HepG2 (cell line): ENCODE measurements around the gene MYCBPAP. TPM values are rescaled to one million over a fixed set of nuclear protein-coding genes. Genes with fewer than 3 reads are reported as not detected.
A peak's percentile ranks its signal among the peaks of the same experiment; 100 is the strongest.

Source experiments
- FOXP4 ChIP-seq: sonication (generic); formaldehyde crosslinking; IDR thresholded peaks from 2 replicates; pipeline ENCODE4 v1.4.0; 2020; ENCODE audit warnings: missing genetic modification reagents
- GMEB2 ChIP-seq: IDR thresholded peaks from 2 replicates; pipeline ENCODE4 v1.6.1; 2016; ENCODE audit warnings: missing biosample characterization, missing genetic modification reagents, low read depth
- KAT8 ChIP-seq: IDR thresholded peaks from 2 replicates; pipeline ENCODE4 v1.6.1; 2016; ENCODE audit warnings: missing genetic modification reagents, missing compliant biosample characterization
- KDM5B ChIP-seq: sonication (generic); formaldehyde crosslinking; IDR thresholded peaks from 2 replicates; pipeline ENCODE4 v1.4.0; 2020; ENCODE audit warnings: missing genetic modification reagents, mild to moderate bottlenecking, borderline replicate concordance
- KLF13 ChIP-seq: sonication (generic); formaldehyde crosslinking; IDR thresholded peaks from 2 replicates; pipeline ENCODE4 v1.4.0; 2020; ENCODE audit warnings: mild to moderate bottlenecking, missing genetic modification reagents
- MATR3 ChIP-seq: sonication (generic); formaldehyde crosslinking; IDR thresholded peaks from 2 replicates; pipeline ENCODE4 v1.4.0; 2020; ENCODE audit warnings: missing genetic modification reagents
- MIER3 ChIP-seq: IDR thresholded peaks from 2 replicates; pipeline ENCODE4 v1.6.1; 2016; ENCODE audit warnings: missing compliant biosample characterization, borderline replicate concordance
- NKX3-1 ChIP-seq: sonication (generic); formaldehyde crosslinking; IDR thresholded peaks from 2 replicates; pipeline ENCODE4 v1.5.0; 2020; ENCODE audit warnings: missing genetic modification reagents
- PHF20 ChIP-seq: sonication (generic); formaldehyde crosslinking; IDR thresholded peaks from 2 replicates; pipeline ENCODE4 v1.5.0; 2020; ENCODE audit warnings: mild to moderate bottlenecking, missing genetic modification reagents
- SATB2 ChIP-seq: sonication (generic); formaldehyde crosslinking; IDR thresholded peaks from 2 replicates; pipeline ENCODE4 v1.5.0; 2020; ENCODE audit warnings: missing genetic modification reagents
- SKI ChIP-seq: fragments of 450-650 bp; IDR thresholded peaks from one replicate; pipeline ENCODE4 v1.6.1; 2018; ENCODE audit warnings: mild to moderate bottlenecking; ENCODE audit not compliant: partially characterized antibody
- SMARCE1 ChIP-seq: fragments of 450-650 bp; IDR thresholded peaks from 2 replicates; pipeline ENCODE4 v1.6.1; 2017; ENCODE audit warnings: borderline replicate concordance
- SMYD3 ChIP-seq: sonication (generic); formaldehyde crosslinking; IDR thresholded peaks from 2 replicates; pipeline ENCODE4 v1.8.1; 2023; ENCODE audit warnings: mild to moderate bottlenecking, missing genetic modification reagents
- ZBTB1 ChIP-seq: sonication (generic); formaldehyde crosslinking; IDR thresholded peaks from 2 replicates; pipeline ENCODE4 v1.4.0; 2020; ENCODE audit warnings: missing genetic modification reagents, borderline replicate concordance
- ZBTB4 ChIP-seq: sonication (generic); formaldehyde crosslinking; IDR thresholded peaks from 2 replicates; pipeline ENCODE4 v1.4.0; 2020; ENCODE audit warnings: missing genetic modification reagents, mild to moderate bottlenecking, borderline replicate concordance
- ZFP36L2 ChIP-seq: sonication (generic); formaldehyde crosslinking; IDR thresholded peaks from 2 replicates; pipeline ENCODE4 v1.4.0; 2020; ENCODE audit warnings: missing genetic modification reagents
- ZNF264 ChIP-seq: sonication (generic); formaldehyde crosslinking; IDR thresholded peaks from 2 replicates; pipeline ENCODE4 v1.4.0; 2020; ENCODE audit warnings: missing genetic modification reagents
- ZNF3 ChIP-seq: IDR thresholded peaks from 2 replicates; pipeline ENCODE4 v1.7.0; 2017; ENCODE audit warnings: inconsistent platforms
- ZNF33A ChIP-seq: sonication (generic); formaldehyde crosslinking; IDR thresholded peaks from 2 replicates; pipeline ENCODE4 v1.5.1; 2020; ENCODE audit warnings: missing genetic modification reagents, mild to moderate bottlenecking, moderate library complexity, borderline replicate concordance
- ZNF563 ChIP-seq: sonication (generic); formaldehyde crosslinking; IDR thresholded peaks from 2 replicates; pipeline ENCODE4 v1.8.0; 2022; ENCODE audit warnings: mild to moderate bottlenecking, moderate library complexity, missing genetic modification reagents
- ZSCAN22 ChIP-seq: sonication (generic); formaldehyde crosslinking; IDR thresholded peaks from 2 replicates; pipeline ENCODE4 v1.4.0; 2020; ENCODE audit warnings: mild to moderate bottlenecking, missing genetic modification reagents
- polyA plus RNA-seq, 8 experiments: library from polyadenylated mRNA; depleted of rRNA in 3 of 8; stranded (reverse) in 7 of 8; unstranded in 1 of 8; fragments of >200 nt; fragmentation: Illumina TruSeq in 4 of 8; extraction: Trizol in 4 of 8; gene quantifications; 2 replicates each; pipeline versions ENCODE4 v1.2.1 to v1.2.3, GENCODE V29; 2011 to 2016; ENCODE audit warnings: low read depth in 4 of 8, missing spikeins in 1 of 8, mixed read lengths in 1 of 8; ENCODE audit not compliant: insufficient read depth in 1 of 8
- total RNA-seq, 5 experiments: library from RNA; depleted of rRNA; stranded (reverse); fragments of >200 nt; fragmentation: Illumina TruSeq; extraction: Trizol; gene quantifications; 2 replicates each; pipeline ENCODE4 v1.2.3, GENCODE V29; 2016; ENCODE audit warnings: low read depth in 1 of 5
- TF ChIP-seq, protein P1 (sequence below): IDR thresholded peaks from 2 replicates; pipeline ENCODE4 v1.6.1; 2016; ENCODE audit warnings: mild to moderate bottlenecking

MYCBPAP gene
- total and polyA plus RNA-seq, 2 of the 13 experiments (the other 11 are each of a cell fraction or from before 2014, with no cell fraction given) = 0.22 to 0.24 TPM

DNA sequence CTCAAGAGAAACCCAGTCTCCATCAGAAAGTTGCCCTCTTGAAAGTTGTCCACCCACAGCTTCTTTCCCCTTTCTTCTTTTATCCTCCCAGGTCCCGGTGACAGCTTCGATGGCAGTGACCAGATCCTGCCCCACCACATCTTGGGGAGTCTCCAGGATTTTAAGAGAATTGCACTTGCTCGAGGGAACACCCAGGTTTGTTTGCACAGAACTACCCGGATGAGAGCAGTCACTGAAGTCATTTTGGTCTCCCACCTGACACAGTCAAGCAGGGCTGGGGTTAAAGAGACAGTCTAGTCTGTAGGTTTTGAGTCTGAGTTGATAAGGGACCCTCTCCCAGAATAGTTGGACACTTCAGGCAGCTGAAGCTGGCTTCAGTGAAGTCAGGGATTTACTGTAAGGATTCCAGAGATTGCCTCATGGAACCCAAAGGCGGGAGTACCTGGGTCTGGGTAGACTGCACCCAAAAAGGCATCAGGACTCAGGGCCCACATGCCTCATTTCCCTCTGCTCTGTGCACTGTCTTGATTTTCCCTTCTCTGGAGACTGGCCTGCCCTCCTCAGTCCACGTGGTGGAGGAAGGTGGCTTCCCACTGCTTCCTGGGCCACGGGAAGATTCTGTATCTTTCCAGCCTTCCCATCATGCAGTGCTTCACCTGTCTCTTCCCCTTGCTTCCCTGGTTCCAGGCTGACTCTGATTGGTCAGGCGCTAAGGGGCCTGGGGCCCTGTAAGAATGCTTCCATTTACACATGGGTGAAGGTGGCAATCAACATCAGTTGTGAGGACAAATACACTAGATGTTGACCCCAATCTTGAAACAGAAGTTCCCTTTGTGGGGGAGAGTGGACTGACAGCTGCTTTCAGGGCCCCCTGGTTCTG is 9.5 kb downstream of the MYCBPAP start (continued):
- TF ChIP-seq ZFP36L2 (CRISPR knock-in tag) (no peak), MATR3 (CRISPR knock-in tag) (no peak), KDM5B (0 out of 2 replicates have a peak, but pooled peaks have one; percentile 49), SKI (no peak), ZBTB4 (CRISPR knock-in tag) (0 out of 2 replicates have a peak, but pooled peaks have one; percentile 46), ZNF563 (CRISPR knock-in tag) (0 out of 2 replicates have a peak, but pooled peaks have one; percentile 5), ZNF3 (CRISPR knock-in tag) (no peak), SATB2 (no peak), NKX3-1 (CRISPR knock-in tag) (no peak), ZBTB1 (CRISPR knock-in tag) (no peak), ZNF33A (CRISPR knock-in tag) (no peak), FOXP4 (CRISPR knock-in tag) (no peak), ZNF264 (no peak), GMEB2 (no peak), KLF13 (no peak), PHF20 (0 out of 2 replicates have a peak, but pooled peaks have one; percentile 35), ZSCAN22 (CRISPR knock-in tag) (no peak), MIER3 (CRISPR knock-in tag) (no peak), SMYD3 (CRISPR knock-in tag) (0 out of 2 replicates have a peak, but pooled peaks have one; percentile 24), KAT8 (CRISPR knock-in tag) (0 out of 2 replicates have a peak, but pooled peaks have one; percentile 38), SMARCE1 (no peak)
- TF ChIP-seq, protein P1, sequence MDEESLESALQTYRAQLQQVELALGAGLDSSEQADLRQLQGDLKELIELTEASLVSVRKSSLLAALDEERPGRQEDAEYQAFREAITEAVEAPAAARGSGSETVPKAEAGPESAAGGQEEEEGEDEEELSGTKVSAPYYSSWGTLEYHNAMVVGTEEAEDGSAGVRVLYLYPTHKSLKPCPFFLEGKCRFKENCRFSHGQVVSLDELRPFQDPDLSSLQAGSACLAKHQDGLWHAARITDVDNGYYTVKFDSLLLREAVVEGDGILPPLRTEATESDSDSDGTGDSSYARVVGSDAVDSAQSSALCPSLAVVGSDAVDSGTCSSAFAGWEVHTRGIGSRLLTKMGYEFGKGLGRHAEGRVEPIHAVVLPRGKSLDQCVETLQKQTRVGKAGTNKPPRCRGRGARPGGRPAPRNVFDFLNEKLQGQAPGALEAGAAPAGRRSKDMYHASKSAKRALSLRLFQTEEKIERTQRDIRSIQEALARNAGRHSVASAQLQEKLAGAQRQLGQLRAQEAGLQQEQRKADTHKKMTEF (CRISPR knock-in tag) = no peak
